Measurements from ENCODE around the gene TULP4.

Gene TULP4

GRCh38 chr6:158376631-158377081 is 64.4 kb downstream of the TULP4 start:
- no peaks in the 10 kb centered on the region for H3K27me3 ChIP-seq (ENCODE audit: control insufficient read depth in 1 of 2, insufficient read depth in 1 of 2, low read length in 2 of 2)
- 91% methylated on average over 3 of the region's 3 CpGs for WGBS
- H3K4me1 ChIP-seq (ENCODE audit: control insufficient read depth, insufficient read depth, low read depth, low read length): peaks cover 2% of the 10 kb centered on the region
- H2BK5ac ChIP-seq (ENCODE audit: low read depth, low read length, poor library complexity, severe bottlenecking): no peak overlapping the region
- H2AK5ac ChIP-seq (ENCODE audit: low read length, severe bottlenecking): no peak overlapping the region
- no peak overlapping the region for H2BK15ac ChIP-seq (ENCODE audit: low read depth, poor library complexity, severe bottlenecking)
- H3K27ac ChIP-seq (ENCODE audit: low read length, poor library complexity, severe bottlenecking): no peak overlapping the region
- H3K36me3 ChIP-seq (ENCODE audit: control insufficient read depth in 1 of 2, insufficient read depth in 2 of 2, low read depth in 1 of 2, low read length in 2 of 2): no peaks in the 10 kb centered on the region
- DNase-seq: no peak
- no peak overlapping the region for H3K4me3 ChIP-seq (ENCODE audit: insufficient read depth in 1 of 2, low read depth in 1 of 2, low read length in 2 of 2)
- H3K4me2 ChIP-seq (ENCODE audit: low read length, poor library complexity, severe bottlenecking): no peak overlapping the region
- H3K23ac ChIP-seq (ENCODE audit: low read length in 2 of 2): peak overlapping the region in 1 of 2 experiments; percentile 2
- no peak overlapping the region for H3K14ac ChIP-seq (ENCODE audit: low read length in 2 of 2)
- H3K79me1 ChIP-seq (replicated peaks; ENCODE audit: low read length, poor library complexity, severe bottlenecking): peaks cover 29% of the 10 kb centered on the region
- no peak overlapping the region for H4K91ac ChIP-seq (ENCODE audit: low read length)
- H3K9ac ChIP-seq (ENCODE audit: low read length): no peak overlapping the region
- no peak overlapping the region for H2AFZ ChIP-seq (ENCODE audit: low read depth, low read length)
- no peak overlapping the region for H2BK12ac ChIP-seq (ENCODE audit: low read length in 2 of 2)
- no peaks in the 10 kb centered on the region for H3K9me3 ChIP-seq (ENCODE audit: control insufficient read depth, low read length)
- H3K18ac ChIP-seq (ENCODE audit: low read depth in 1 of 2, low read length in 2 of 2): no peak overlapping the region
- no peak overlapping the region for H3K4ac ChIP-seq (ENCODE audit: low read depth in 1 of 2, low read length in 2 of 2)
- H4K8ac ChIP-seq (ENCODE audit: low read length): no peak overlapping the region
- H2BK120ac ChIP-seq (ENCODE audit: low read depth, low read length): no peak overlapping the region

- H3K27me3 ChIP-seq (ENCODE audit: control insufficient read depth in 1 of 2, insufficient read depth in 1 of 2, low read length in 2 of 2): no peaks in the 10 kb centered on the region
- H3K36me3 ChIP-seq (ENCODE audit: control insufficient read depth in 1 of 2, insufficient read depth in 2 of 2, low read depth in 1 of 2, low read length in 2 of 2): no peaks in the 10 kb centered on the region
- H4K91ac ChIP-seq (ENCODE audit: low read length): no peak overlapping the region
- H3K4me1 ChIP-seq (ENCODE audit: control insufficient read depth, insufficient read depth, low read depth, low read length): peaks cover 2% of the 10 kb centered on the region
- 55% methylated on average over 4 of the region's 4 CpGs for WGBS
- no peak overlapping the region for H2AFZ ChIP-seq (ENCODE audit: low read depth, low read length)
- no peak overlapping the region for H3K9ac ChIP-seq (ENCODE audit: low read length)
- no peak overlapping the region for H3K14ac ChIP-seq (ENCODE audit: low read length in 2 of 2)
- H2BK5ac ChIP-seq (ENCODE audit: low read depth, low read length, poor library complexity, severe bottlenecking): no peak overlapping the region
- H3K4ac ChIP-seq (ENCODE audit: low read depth in 1 of 2, low read length in 2 of 2): no peak overlapping the region
- no peak overlapping the region for H3K4me3 ChIP-seq (ENCODE audit: insufficient read depth in 1 of 2, low read depth in 1 of 2, low read length in 2 of 2)
- H4K8ac ChIP-seq (ENCODE audit: low read length): no peak overlapping the region
- H2BK15ac ChIP-seq (ENCODE audit: low read depth, poor library complexity, severe bottlenecking): no peak overlapping the region
- no peak overlapping the region for H3K4me2 ChIP-seq (ENCODE audit: low read length, poor library complexity, severe bottlenecking)
- H3K79me1 ChIP-seq (replicated peaks; ENCODE audit: low read length, poor library complexity, severe bottlenecking): peaks cover 34% of the 10 kb centered on the region
- no peak overlapping the region for H3K23ac ChIP-seq (ENCODE audit: low read length in 2 of 2)
- no peak overlapping the region for H2BK120ac ChIP-seq (ENCODE audit: low read depth, low read length)
- no peak overlapping the region for H2AK5ac ChIP-seq (ENCODE audit: low read length, severe bottlenecking)
- H3K9me3 ChIP-seq (ENCODE audit: control insufficient read depth, low read length): no peaks in the 10 kb centered on the region
- no peak overlapping the region for H2BK12ac ChIP-seq (ENCODE audit: low read length in 2 of 2)
- peak; percentile 58 for DNase-seq
- peak overlapping the region; percentile 52 for H3K27ac ChIP-seq (ENCODE audit: low read length, poor library complexity, severe bottlenecking)
- H3K18ac ChIP-seq (ENCODE audit: low read depth in 1 of 2, low read length in 2 of 2): peak overlapping the region in 1 of 2 experiments; percentile 66
Measured at GRCh38 chr6:158377860-158378259, 65.6 kb downstream of the TULP4 start.

- H3K27me3 ChIP-seq (ENCODE audit: control insufficient read depth in 1 of 2, insufficient read depth in 1 of 2, low read length in 2 of 2): no peaks in the 10 kb centered on the region
- no peak overlapping the region for H3K4me2 ChIP-seq (ENCODE audit: low read length, poor library complexity, severe bottlenecking)
- H2AFZ ChIP-seq (ENCODE audit: low read depth, low read length): no peak overlapping the region
- H4K91ac ChIP-seq (ENCODE audit: low read length): no peak overlapping the region
- H2BK120ac ChIP-seq (ENCODE audit: low read depth, low read length): no peak overlapping the region
- H3K9me3 ChIP-seq (ENCODE audit: control insufficient read depth, low read length): no peaks in the 10 kb centered on the region
- no peak overlapping the region for H3K27ac ChIP-seq (ENCODE audit: low read length, poor library complexity, severe bottlenecking)
- peaks cover 35% of the 10 kb centered on the region for H3K79me1 ChIP-seq (replicated peaks; ENCODE audit: low read length, poor library complexity, severe bottlenecking)
- no peak overlapping the region for H3K18ac ChIP-seq (ENCODE audit: low read depth in 1 of 2, low read length in 2 of 2)
- no peak overlapping the region for H2AK5ac ChIP-seq (ENCODE audit: low read length, severe bottlenecking)
- no peak overlapping the region for H2BK15ac ChIP-seq (ENCODE audit: low read depth, poor library complexity, severe bottlenecking)
- peaks cover 3% of the 10 kb centered on the region for H3K4me1 ChIP-seq (ENCODE audit: control insufficient read depth, insufficient read depth, low read depth, low read length)
- H3K23ac ChIP-seq (ENCODE audit: low read length in 2 of 2): no peak overlapping the region
- H2BK5ac ChIP-seq (ENCODE audit: low read depth, low read length, poor library complexity, severe bottlenecking): no peak overlapping the region
- H3K14ac ChIP-seq (ENCODE audit: low read length in 2 of 2): no peak overlapping the region
- no peak overlapping the region for H2BK12ac ChIP-seq (ENCODE audit: low read length in 2 of 2)
- H3K36me3 ChIP-seq (ENCODE audit: control insufficient read depth in 1 of 2, insufficient read depth in 2 of 2, low read depth in 1 of 2, low read length in 2 of 2): no peaks in the 10 kb centered on the region
- no peak for DNase-seq
- H3K4me3 ChIP-seq (ENCODE audit: insufficient read depth in 1 of 2, low read depth in 1 of 2, low read length in 2 of 2): no peak overlapping the region
- 97% methylated on average over 7 of the region's 7 CpGs for WGBS
- no peak overlapping the region for H3K9ac ChIP-seq (ENCODE audit: low read length)
- peak overlapping the region; percentile 31 for H4K8ac ChIP-seq (ENCODE audit: low read length)
- H3K4ac ChIP-seq (ENCODE audit: low read depth in 1 of 2, low read length in 2 of 2): no peak overlapping the region
Measured at GRCh38 chr6:158379336-158379735, 67.1 kb downstream of the TULP4 start.

- H3K23ac ChIP-seq (ENCODE audit: low read length in 2 of 2): no peak overlapping the region
- no peak overlapping the region for H3K4me3 ChIP-seq (ENCODE audit: insufficient read depth in 1 of 2, low read depth in 1 of 2, low read length in 2 of 2)
- peaks cover 3% of the 10 kb centered on the region for H3K4me1 ChIP-seq (ENCODE audit: control insufficient read depth, insufficient read depth, low read depth, low read length)
- H3K14ac ChIP-seq (ENCODE audit: low read length in 2 of 2): no peak overlapping the region
- H3K27me3 ChIP-seq (ENCODE audit: control insufficient read depth in 1 of 2, insufficient read depth in 1 of 2, low read length in 2 of 2): no peaks in the 10 kb centered on the region
- no peak overlapping the region for H2AK5ac ChIP-seq (ENCODE audit: low read length, severe bottlenecking)
- DNase-seq: no peak
- H4K91ac ChIP-seq (ENCODE audit: low read length): no peak overlapping the region
- H3K36me3 ChIP-seq (ENCODE audit: control insufficient read depth in 1 of 2, insufficient read depth in 2 of 2, low read depth in 1 of 2, low read length in 2 of 2): no peaks in the 10 kb centered on the region
- peaks cover 35% of the 10 kb centered on the region for H3K79me1 ChIP-seq (replicated peaks; ENCODE audit: low read length, poor library complexity, severe bottlenecking)
- H3K27ac ChIP-seq (ENCODE audit: low read length, poor library complexity, severe bottlenecking): no peak overlapping the region
- no peak overlapping the region for H3K4me2 ChIP-seq (ENCODE audit: low read length, poor library complexity, severe bottlenecking)
- no peak overlapping the region for H2BK15ac ChIP-seq (ENCODE audit: low read depth, poor library complexity, severe bottlenecking)
- H4K8ac ChIP-seq (ENCODE audit: low read length): no peak overlapping the region
- no peaks in the 10 kb centered on the region for H3K9me3 ChIP-seq (ENCODE audit: control insufficient read depth, low read length)
- no peak overlapping the region for H2BK5ac ChIP-seq (ENCODE audit: low read depth, low read length, poor library complexity, severe bottlenecking)
- no peak overlapping the region for H3K9ac ChIP-seq (ENCODE audit: low read length)
- H2AFZ ChIP-seq (ENCODE audit: low read depth, low read length): no peak overlapping the region
- H3K4ac ChIP-seq (ENCODE audit: low read depth in 1 of 2, low read length in 2 of 2): no peak overlapping the region
- no peak overlapping the region for H2BK12ac ChIP-seq (ENCODE audit: low read length in 2 of 2)
- H3K18ac ChIP-seq (ENCODE audit: low read depth in 1 of 2, low read length in 2 of 2): no peak overlapping the region
- 100% methylated on average over 2 of the region's 2 CpGs for WGBS
- H2BK120ac ChIP-seq (ENCODE audit: low read depth, low read length): no peak overlapping the region
Measured at GRCh38 chr6:158381214-158381613, 68.9 kb downstream of the TULP4 start.
